HG03460 (cell line): Measurements from ENCODE around the gene ZNF714.

Experiments
- ATAC-seq: cut with Tn5 transposase; IDR thresholded peaks from one replicate; pipeline ENCODE4 v1.9.1; 2021; ENCODE audit not compliant: unreplicated experiment

Gene ZNF714

DNA sequence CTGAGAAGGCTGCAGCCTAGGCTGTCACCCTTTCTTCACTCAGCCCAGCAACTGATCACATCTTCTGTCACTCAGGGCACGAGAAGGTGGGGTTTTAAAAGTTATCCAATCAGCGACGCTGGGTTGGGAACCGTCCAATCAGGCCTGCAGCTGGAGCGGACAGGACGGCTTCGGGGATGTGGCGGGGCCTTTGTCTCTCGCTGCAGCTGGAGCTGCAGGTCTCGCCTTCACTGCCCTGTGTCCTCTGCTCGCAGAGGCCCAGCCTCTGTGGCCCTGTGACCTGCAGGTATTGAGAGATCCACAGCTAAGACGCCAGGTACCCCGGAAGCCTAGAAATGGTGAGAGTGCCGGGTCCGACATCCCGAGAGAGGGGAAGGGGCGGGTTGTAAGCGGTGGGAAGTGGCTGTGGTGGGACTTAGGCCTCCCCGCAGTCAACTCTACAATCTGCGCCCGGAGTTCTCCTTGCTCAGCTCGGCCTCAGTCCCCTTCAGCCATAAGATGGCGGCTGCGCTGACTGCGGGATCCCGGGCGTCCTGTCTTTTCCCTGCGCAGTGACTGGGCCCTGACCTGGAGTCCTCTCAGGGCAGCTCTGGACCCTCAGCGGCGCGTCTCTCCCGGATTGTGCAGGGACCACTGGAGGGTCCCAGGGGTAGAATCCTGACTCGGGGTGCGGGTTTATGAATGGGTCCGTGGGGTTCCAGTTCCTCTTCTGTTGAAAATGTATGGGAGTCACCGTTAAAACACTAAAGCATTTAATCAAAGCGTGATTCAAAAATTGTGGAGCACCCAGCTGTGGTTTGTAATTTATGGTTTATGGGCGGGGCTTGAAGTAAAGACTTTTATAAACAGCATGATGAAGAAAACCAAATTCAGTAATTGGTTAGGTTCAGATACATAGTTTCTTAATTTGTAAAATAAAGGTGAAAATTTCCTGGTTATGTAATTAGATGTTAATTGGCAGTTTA, at the start of gene ZNF714:
Gene ZNF714 (plus strand): TSS at position 193 of the 965 bp plus-strand sequence. CDS start 16,066 bp downstream, outside the sequence.
- ATAC-seq, result peak; percentile 98

DNA sequence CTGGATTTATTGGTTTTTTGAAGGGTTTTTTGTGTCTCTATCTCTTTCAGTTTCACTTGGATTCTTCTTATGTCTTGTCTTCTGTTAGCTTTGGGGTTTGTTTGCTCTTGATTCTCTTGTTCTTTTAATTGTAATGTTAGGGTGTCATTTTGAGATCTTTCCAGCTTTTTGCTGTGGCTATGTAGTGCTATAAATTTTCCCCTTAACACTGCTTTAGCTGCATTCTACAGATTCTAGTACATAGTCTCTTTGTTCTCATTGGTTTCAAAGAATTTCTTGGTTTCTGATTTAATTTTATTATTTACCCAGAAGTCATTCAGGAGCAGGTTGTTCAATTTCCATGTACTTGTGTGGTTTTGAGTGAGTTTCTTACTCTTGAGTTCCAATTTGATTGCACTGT, 37.0 kb upstream of the ZNF714 start:
- ATAC-seq, result no peak

DNA sequence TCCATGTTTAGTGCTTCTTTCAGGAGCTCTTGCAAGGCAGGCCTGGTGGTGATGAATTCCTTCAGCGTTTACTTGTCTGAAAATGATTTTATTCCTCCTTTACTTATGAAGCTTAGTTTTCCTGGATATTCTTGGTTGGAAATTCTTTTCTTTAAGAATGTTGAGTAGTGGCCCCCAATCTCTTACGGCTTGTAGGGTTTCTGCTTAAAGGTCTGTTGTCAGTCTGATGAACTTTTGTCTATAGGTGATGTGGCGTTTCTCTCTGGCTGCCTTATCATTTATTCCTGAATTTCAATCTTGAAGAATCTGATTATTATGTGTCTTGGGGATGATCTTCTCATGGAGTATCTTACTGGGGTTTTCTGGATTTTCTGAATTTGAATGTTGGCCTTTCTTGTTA, 35.5 kb upstream of the ZNF714 start:
- no peak for ATAC-seq

DNA sequence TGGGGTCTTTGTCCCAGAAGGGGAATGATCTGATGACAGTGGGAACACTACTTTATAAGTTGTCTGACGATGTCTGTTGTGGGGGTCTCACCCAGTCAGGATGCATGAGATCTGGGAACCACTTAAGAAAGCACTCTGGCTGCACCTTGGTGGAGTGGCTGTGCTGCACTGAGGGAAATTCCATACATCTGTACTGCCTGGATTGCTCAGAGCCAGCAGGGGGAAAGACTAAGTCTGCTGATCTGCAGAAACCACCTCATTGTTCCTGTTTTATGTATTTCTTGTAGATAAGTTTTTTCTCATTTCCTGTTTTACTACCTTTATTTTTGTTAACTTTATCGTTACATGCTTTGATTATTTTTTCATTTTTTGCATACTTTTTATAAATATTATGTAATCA, 34.3 kb upstream of the ZNF714 start:
- no peak for ATAC-seq

DNA sequence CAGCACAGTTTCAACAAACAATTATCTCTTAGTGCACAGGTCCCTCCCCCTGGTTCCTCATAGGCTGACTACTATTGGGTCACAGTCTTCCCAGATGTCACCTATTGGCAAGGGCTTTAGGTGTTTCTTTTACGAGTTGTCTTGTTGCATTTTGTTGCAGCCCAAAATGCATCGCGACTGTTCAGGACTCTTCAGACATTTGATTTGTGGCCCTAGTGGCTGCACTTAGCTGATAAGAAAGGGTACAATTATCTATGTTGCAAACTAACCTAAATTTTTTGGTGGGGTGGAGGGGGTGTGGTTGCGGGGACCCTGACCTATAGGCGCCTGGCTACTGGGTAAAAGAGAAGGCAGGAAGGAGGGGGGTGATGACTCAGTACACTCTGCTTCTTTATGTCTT, 29.1 kb upstream of the ZNF714 start:
- no peak for ATAC-seq

DNA sequence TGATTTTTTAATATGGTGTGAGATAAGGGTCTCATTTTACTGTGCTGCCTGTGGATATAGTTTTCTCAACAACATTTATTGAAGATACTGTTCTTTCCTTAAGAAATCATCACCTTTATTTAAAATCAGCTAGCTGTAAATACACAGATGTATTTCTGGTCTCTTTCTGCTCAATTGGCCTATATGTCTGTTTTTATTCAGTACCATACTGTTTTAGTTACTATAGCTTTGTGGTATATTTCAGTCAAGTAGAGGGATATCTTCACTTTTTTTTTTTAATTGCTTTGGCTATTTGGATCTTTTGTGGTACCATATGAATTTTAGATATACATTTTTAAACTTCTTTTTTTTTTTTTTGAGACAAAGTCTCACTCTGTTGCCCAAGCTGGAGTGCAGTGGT, 16.7 kb upstream of the ZNF714 start:
- no peak for ATAC-seq

DNA sequence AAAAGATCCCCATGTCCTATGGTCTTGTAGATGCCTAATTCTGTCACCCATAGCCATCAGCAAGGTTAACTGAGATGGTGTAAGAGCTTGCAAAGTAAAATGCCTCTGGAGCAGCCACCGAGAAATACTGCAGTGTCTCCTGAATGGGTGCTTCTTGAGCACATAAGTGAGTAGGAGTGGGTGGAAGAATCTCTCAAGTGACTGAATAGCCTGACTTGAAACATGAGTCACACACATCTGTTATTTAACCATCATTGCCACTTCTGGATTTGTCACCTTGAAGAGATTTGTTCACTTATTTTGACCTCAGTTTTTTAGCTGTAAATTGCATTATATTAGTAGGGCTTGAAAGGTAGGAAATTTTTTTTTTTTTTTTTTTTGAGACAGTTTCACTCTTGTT, 2.3 kb downstream of the ZNF714 start:
- ATAC-seq, result no peak

DNA sequence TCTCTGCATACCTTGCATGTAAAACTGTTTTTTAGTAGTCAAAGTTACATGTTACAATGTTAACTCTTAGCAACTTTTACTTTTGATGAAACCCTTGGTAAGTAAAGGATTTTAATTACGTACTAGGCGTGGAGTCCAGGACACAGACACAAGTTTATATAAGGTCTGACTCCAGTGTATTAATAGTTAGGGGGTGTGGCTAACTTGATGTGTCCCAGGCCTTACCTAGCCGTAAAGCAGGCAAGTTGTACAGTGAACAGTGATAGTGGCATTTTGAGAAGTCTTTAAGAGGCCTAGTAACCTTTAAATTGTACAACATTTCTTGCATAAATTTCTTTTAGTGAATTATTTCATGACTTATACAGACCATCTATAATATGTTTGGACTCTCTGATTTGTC, 5.9 kb downstream of the ZNF714 start:
- ATAC-seq, result no peak

DNA sequence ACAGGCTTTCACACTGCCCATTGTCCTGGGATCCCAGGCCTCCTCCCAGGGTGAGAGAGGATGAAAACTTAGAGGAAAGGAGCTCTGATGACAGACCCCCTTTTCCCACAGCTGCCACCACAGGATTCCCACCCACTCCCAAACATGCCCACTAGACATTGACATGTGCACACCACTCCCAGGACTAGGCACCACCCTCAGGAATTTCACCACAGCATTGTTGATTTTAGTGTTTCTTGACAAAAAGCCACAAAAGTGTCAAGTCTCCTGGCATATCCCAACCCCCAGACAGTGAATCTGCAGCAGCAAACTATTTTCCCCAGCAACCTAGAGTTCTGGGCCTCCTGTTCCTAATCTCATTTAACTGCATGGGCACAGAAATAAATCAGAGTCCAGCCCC, 10.1 kb downstream of the ZNF714 start:
- no peak for ATAC-seq

DNA sequence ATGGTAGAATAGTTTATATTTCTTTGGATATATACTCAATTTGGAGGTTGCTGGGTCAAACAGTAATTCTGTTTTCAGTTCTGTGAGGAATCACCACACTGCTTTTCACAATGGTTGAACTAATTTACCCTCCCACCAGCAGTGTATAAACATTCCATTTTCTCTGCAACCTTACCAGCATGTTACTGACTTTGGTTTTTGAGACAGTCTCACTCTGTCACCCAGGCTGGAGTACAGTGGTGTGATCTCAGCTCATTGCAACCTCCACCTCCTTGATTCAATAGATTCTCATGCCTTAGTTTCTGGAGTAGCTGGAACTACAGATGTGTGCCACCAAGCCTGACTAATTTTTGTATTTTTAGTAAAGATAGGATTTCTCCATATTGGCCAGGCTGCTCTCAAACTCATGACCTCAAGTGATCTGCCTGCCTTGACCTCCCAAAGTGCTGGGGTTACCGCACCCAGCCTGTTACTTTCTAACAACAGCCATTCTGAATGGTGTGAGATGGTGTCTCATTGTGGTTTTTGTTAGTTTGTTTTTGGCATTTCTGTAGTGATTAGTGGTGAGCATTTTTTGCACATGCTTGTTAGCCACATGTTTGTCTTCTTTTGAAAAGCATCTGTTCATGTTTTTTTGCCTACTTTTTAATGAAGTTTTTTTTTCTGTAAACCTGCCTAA, 12.5 kb downstream of the ZNF714 start:
- ATAC-seq, result no peak

DNA sequence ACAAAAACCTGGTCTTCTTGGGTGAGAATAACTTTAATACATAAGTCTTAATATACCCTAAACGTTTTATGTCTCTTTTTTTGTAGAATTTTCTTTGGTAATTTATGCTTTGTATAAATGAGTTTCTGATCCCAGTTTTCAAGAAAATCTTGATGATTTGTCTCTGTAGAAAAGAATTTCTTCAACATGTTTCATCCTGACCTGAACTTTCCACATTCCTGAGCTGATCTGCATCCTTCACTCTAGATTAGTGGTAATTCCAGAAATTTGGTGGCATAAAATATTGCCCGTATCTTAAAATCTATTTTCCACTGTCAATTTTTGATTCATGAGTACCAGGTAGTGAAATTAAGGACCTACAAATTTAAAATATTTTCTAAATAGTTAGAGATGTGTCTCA, 16.3 kb downstream of the ZNF714 start:
- ATAC-seq, result no peak

DNA sequence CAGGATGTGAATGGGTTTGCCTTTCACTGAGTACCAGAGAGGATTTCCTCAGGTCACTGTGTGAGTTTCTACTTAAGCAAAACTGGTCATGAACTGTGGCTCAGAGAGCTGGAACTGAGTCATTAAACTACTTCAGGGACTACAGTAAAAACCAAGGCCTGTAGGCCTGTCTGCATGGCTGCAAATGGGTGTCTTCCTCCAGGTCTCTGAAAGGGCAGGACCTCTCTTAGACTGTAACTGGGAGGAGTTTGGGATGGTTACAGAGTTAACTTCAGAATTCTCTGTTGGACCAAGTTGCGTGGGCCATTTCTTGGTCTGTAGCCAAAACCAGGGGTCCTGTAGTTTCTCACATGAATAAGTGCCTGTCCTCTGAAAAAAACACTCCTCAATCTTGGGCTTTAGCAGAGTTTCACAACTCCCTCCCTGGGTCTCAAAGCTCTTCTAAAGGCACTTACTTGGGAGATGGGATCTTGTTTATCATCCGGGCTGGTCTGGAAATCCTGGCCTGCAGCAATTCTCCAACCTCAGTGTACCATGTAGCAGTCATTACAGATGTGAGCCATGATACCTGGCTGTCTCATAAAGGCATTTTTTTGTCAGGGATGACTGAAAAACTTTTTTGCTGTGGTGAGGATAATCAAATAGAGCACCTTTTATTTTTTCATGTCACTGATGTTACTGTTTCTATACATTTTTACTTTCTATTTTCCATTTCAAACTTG, 19.7 kb downstream of the ZNF714 start:
- ATAC-seq, result no peak

DNA sequence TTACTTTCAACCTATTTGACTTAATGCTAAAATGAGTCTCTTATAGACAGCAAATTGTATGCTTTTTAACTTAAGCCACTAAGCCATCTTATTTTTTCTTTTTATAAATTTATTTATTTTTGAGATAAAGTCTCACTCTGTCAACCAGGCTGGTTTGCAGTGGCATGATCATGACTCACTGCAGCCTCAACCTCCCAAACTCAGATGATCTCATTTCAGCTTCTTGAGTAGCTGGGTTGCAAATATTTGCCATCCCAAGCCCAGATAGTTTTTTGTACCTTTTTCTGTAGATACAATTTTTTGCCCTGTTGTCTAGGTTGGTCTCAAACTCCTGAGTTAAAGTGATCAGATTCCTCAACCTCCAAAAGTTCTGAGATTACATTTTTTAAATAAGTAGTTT, 27.1 kb downstream of the ZNF714 start:
- no peak for ATAC-seq

DNA sequence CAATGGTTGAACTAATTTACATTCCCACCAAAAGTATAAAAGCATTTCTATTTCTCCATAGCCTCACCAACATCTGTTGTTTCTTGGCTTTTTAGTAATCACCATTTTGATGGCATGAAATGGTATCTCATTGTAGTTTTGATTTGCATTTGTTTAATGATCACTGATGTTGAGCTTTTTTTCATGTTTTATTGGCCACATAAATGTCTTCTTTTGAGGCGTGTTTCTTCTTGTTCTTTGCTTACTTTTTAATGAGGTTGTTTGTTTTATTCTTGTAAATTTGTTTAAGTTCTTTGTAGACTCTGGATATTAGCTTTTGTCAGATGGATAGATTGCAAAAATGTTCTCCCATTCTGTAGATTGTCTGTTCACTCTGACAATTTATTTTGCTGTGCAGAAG, 28.2 kb downstream of the ZNF714 start:
- ATAC-seq, result no peak

DNA sequence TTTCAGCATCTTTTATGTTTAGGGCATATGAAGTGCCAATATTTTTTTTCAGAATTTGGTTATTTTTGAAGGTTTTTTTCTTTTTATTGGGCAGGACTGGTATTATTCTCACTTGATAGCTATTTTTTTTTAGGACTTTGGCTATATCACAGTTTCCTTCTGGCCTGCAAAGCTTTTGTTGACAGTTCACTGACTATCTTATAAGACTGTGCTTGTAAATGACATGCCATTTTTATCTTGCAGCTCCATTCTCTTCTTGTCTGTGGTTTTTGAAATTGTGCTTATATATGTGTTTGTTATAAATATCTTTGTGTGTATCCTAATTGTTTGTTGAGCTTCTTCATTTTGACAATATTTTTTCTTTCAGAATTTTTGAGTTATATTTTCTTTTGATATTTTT, 33.4 kb downstream of the ZNF714 start:
- no peak for ATAC-seq

DNA sequence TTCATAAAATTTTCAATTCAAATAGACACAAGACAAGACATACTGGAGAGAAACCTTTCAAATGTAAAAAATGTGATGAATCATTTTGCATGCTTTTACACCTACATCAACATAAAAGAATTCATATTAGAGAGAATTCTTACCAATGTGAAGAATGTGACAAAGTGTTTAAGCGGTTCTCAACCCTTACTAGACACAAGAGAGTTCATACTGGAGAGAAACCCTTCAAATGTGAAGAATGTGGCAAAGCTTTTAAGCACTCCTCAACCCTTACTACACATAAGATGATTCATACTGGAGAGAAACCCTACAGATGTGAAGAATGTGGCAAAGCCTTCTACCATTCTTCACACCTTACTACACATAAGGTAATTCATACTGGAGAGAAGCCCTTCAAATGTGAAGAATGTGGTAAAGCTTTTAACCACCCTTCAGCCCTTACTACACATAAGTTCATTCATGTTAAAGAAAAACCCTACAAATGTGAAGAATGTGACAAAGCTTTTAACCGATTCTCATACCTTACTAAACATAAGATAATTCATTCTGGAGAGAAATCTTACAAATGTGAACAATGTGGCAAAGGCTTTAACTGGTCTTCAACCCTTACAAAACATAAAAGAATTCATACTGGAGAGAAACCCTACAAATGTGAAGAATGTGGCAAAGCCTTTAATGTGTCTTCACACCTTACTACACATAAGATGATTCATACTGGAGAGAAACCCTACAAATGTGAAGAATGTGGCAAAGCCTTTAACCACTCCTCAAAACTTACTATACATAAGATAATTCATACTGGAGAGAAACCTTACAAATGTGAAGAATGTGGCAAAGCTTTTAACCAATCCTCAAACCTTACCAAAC, 35.3 kb downstream of the ZNF714 start:
- ATAC-seq, result no peak

DNA sequence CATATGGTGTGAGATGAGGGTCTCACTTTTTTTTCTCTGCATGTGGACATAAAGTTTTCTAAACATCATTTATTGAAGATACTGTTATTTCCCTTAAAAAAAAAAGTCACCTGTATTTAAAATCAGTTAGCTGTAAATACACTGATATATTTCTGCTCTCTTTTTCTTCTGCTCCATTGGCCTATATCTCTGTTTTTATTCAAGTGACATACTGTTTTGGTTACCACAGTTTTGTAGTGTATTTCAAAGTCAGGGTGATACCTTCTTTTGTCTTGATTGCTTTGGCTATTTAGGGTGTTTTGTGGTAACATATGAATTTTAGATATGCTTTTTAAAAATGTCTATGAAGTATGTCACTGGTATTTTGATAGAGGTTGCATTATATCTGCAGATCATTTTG, 44.1 kb downstream of the ZNF714 start:
- ATAC-seq, result no peak

DNA sequence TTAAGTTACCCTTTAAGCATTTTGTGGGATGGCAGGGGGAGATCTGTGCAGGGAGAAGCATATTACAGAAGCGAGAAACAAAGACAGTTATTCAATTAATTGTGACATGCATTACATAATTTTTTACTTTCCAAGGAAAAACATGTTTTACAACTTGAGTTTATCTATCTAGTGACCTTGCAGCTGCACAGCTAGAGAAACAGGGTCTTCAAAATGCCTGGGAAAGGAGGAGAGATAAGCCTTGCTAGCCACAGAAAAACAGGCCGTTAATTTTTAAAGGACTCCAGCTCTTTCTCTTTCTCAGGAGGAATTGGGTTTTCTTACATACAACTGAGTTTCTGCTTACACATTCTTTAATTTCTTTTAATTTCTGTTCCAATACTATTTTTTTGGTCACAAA, 45.0 kb downstream of the ZNF714 start:
- no peak for ATAC-seq

DNA sequence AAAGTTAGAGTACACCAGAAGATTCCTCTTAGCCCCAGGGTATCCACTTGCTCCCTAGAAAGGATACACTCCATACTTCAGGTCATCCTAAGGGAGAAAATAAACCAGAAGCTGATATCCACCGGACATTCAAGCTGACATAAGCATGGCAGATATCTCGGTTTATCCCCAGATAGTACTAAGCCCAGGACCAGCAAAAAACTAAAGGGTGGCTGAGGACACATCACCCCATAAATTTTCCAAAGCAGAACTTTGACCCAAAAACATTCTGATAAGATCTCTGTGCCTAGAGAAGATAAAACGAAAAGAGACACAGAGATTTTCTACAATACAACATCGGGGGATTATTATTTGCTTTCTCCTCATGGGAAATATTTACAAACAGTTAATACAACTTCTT, 45.9 kb downstream of the ZNF714 start:
- no peak for ATAC-seq

DNA sequence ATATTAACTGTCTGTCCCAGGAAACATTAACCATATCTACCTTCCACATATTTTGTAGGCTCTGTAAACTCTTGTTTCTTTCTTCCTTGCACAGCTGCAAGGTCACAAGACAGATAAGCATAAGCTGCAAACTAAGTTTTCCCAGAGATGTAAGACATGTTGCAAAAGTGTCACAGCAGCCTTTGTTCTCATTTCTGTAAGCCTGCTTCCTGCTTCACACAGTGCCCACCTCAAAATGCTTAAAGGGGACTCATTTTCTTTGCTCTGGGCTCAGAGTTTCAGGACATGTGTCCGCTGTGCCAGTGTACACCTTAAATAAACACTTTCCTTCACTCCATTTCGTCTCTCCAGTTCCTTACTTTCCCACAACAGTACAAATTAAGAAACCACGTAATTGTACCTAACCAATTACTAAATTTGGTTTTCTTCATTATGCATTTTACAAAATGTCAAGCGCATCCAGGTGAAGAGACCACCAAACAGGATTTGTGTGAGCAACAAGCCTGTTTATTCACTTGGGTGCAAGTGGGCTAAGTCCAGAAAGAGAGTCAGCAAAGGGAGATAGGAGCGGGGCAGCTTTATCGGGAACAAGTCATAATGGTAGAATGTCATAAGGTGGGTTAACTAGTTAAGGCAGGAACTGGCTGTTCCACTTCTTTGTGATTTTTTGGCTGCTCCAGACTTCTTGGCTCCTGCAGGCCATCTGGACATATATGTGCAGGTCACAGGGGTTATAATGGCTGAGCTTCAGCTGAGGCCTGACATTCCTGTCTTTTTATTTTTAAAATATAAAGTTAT, 47.1 kb downstream of the ZNF714 start:
- ATAC-seq, result no peak
